Measurements from ENCODE around the gene ARL6IP4. TPM values are rescaled to one million over a fixed set of nuclear protein-coding genes. Genes with fewer than 3 reads are reported as not detected.
A peak's percentile ranks its signal among the peaks of the same experiment; 100 is the strongest.

The ARL6IP4 gene
- total RNA-seq, 1 experiment from 2014 or later, result 133 TPM

DNA sequence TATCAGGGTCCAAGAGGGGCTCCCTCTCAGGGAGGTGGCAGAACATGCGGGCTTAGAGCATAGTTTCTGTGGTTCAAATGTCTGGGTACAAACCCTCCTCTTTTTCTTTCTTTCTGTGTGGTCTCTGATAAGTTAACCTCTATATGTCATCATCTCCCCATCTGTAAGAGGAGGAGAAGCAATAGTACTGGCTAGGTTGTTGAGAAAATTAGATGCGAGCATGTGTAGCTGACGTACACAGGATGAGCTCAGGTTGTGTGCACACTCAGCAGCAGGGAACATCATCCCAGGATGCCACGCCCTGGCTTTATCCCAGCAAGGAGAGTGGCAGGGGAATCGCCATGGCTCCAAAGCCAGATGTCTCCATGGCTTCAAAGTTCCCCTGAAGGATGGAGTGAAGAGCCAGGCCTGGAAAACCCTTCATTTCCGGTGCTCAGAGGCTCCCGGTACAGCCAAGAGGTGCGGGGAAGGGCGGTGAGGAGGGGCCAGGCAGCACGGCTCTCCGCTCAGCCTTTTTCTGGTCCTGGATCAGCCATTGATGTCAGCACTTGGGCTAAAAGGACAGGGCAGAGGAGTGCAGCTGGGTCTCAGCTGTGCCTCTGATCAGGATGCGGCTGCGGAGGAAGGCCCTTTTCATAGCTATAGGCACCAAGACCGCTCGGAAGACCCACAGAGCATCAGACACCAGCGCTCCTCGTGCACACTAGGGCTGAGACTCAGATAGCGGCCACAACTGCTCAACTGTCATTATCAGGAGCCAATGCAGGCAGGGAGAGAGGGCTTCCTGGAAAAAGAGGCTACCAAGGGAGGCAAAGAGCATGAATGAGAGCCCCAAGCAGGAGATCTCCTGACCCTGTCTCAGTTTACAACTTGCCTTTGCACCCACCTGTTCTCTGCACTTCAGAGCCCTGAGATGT, 41.5 kb downstream of the ARL6IP4 start:
- peaks cover 4% of the 10 kb centered on the region; the same call in 1 of the 2 replicates for H3K4me1 Mint-ChIP-seq
- DNase-seq (ENCODE audit: low spot score) (no peak), ATAC-seq (no peak)
- TF ChIP-seq, protein P1, sequence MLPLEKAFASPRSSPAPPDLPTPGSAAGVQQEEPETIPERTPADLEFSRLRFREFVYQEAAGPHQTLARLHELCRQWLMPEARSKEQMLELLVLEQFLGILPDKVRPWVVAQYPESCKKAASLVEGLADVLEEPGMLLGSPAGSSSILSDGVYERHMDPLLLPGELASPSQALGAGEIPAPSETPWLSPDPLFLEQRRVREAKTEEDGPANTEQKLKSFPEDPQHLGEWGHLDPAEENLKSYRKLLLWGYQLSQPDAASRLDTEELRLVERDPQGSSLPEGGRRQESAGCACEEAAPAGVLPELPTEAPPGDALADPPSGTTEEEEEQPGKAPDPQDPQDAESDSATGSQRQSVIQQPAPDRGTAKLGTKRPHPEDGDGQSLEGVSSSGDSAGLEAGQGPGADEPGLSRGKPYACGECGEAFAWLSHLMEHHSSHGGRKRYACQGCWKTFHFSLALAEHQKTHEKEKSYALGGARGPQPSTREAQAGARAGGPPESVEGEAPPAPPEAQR (CRISPR knock-in tag; IDR thresholded peaks at IDR 0.05), result no peak
- TF ChIP-seq, protein P2, sequence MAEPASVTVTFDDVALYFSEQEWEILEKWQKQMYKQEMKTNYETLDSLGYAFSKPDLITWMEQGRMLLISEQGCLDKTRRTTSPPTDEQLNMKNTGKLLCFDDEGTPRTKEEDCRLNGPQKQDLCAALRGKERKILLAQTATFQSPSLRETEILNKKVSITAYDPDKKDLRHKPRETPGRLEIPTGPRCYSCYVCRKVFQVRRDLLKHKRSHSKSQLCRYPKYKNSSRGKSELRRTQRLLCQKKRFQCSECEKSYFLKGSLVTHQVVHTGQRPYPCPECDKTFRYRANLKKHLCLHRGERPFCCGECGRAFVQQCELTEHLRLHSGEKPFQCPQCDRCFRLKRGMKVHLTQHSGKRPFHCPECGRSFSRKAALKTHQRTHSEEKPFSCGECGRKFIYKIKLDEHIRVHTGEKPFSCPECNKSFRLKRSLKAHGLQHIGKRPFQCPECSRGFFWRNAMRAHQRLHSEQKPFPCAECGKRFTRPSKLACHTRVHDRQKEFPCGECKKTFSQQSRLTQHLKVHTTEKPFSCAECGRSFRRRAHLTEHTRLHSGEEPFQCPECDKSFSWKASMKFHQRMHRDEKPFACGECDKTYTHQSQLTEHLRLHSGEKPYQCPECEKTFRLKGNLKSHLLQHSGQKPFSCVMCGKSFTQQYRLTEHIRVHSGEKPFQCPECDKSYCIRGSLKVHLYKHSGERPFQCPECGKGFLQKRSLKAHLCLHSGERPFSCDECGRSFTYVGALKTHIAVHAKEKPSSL (CRISPR knock-in tag; conservative IDR thresholded peaks at IDR 0.05), result no peak
- no peak for TF ChIP-seq ZBTB21 (CRISPR knock-in tag; IDR thresholded peaks at IDR 0.05; ENCODE audit: borderline replicate concordance)
- TF ChIP-seq TP53 (CRISPR knock-in tag; IDR thresholded peaks at IDR 0.05), result no peak
- no peak for TF ChIP-seq CBFB (CRISPR knock-in tag; IDR thresholded peaks at IDR 0.05; ENCODE audit: low read depth)
- TF ChIP-seq HMGA2 (CRISPR knock-in tag; IDR thresholded peaks at IDR 0.05), result no peak
- TF ChIP-seq FOXJ3 (CRISPR knock-in tag; IDR thresholded peaks at IDR 0.05; ENCODE audit: borderline replicate concordance), result no peak
- H3K36me3 Mint-ChIP-seq, result no peaks in the 10 kb centered on the region
- peak overlapping the region; percentile 80 for H3K27ac Mint-ChIP-seq
- CTCF ChIA-PET, result interaction anchor here (1.0 to 2.1 kb wide), 3 partner anchors 21 to 216 kb away, joined by 3 to 9 read pairs (median 3); no protein-coding TSS in a partner anchor
- H3K4me3 Mint-ChIP-seq, result no peak overlapping the region
- POLR2A ChIA-PET, result interaction anchor here (0.5 kb wide), 1 partner anchor 210 kb away, joined by 3 read pairs; no protein-coding TSS in a partner anchor
- no peaks in the 10 kb centered on the region for H3K27me3 Mint-ChIP-seq (ENCODE audit: low read depth)
- no peaks in the 10 kb centered on the region for H3K9me3 Mint-ChIP-seq

DNA sequence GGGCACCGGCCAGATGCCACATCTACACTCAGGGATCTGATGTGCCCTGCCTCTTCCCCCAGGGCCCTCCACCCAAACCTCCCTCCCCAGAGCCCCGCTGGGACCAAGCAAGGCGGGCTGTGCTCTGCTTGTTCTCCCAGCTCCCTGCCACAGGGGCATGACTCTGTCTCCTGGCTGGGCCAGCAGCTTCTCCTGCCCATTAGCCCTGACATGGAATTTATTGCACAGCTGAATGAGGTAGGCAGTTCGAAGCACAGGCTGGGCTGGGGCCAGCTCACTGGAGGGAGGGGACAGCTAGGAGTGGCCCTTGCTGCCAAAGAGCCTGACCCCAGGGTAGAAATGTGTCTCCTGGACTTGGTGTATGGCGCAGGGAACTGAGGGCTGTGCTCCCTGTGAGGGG, 42.4 kb downstream of the ARL6IP4 start:
- H3K27me3 Mint-ChIP-seq (ENCODE audit: low read depth), result no peaks in the 10 kb centered on the region
- H3K36me3 Mint-ChIP-seq, result no peaks in the 10 kb centered on the region
- ATAC-seq (no peak), DNase-seq (ENCODE audit: low spot score) (no peak)
- no peak overlapping the region for H3K4me3 Mint-ChIP-seq
- no peaks in the 10 kb centered on the region for H3K9me3 Mint-ChIP-seq
- ChIA-PET CTCF (interaction anchor here (2.1 kb wide), 1 partner anchor 215 kb away, joined by 9 read pairs; no protein-coding TSS in a partner anchor), POLR2A (no interaction called here)
- TF ChIP-seq JAZF1 (CRISPR knock-in tag; IDR thresholded peaks at IDR 0.05) (no peak), ATF1 (CRISPR knock-in tag; IDR thresholded peaks at IDR 0.05) (no peak), ETV6 (CRISPR knock-in tag; IDR thresholded peaks at IDR 0.05) (no peak), ZNF423 (CRISPR knock-in tag; IDR thresholded peaks at IDR 0.05) (no peak), MYBL2 (CRISPR knock-in tag; IDR thresholded peaks at IDR 0.05) (no peak)
- TF ChIP-seq, protein P3, sequence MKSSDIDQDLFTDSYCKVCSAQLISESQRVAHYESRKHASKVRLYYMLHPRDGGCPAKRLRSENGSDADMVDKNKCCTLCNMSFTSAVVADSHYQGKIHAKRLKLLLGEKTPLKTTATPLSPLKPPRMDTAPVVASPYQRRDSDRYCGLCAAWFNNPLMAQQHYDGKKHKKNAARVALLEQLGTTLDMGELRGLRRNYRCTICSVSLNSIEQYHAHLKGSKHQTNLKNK (CRISPR knock-in tag; IDR thresholded peaks at IDR 0.05), result no peak
- TF ChIP-seq, protein P4, sequence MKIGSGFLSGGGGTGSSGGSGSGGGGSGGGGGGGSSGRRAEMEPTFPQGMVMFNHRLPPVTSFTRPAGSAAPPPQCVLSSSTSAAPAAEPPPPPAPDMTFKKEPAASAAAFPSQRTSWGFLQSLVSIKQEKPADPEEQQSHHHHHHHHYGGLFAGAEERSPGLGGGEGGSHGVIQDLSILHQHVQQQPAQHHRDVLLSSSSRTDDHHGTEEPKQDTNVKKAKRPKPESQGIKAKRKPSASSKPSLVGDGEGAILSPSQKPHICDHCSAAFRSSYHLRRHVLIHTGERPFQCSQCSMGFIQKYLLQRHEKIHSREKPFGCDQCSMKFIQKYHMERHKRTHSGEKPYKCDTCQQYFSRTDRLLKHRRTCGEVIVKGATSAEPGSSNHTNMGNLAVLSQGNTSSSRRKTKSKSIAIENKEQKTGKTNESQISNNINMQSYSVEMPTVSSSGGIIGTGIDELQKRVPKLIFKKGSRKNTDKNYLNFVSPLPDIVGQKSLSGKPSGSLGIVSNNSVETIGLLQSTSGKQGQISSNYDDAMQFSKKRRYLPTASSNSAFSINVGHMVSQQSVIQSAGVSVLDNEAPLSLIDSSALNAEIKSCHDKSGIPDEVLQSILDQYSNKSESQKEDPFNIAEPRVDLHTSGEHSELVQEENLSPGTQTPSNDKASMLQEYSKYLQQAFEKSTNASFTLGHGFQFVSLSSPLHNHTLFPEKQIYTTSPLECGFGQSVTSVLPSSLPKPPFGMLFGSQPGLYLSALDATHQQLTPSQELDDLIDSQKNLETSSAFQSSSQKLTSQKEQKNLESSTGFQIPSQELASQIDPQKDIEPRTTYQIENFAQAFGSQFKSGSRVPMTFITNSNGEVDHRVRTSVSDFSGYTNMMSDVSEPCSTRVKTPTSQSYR (CRISPR knock-in tag; IDR thresholded peaks at IDR 0.05), result no peak
- TF ChIP-seq, protein P5, sequence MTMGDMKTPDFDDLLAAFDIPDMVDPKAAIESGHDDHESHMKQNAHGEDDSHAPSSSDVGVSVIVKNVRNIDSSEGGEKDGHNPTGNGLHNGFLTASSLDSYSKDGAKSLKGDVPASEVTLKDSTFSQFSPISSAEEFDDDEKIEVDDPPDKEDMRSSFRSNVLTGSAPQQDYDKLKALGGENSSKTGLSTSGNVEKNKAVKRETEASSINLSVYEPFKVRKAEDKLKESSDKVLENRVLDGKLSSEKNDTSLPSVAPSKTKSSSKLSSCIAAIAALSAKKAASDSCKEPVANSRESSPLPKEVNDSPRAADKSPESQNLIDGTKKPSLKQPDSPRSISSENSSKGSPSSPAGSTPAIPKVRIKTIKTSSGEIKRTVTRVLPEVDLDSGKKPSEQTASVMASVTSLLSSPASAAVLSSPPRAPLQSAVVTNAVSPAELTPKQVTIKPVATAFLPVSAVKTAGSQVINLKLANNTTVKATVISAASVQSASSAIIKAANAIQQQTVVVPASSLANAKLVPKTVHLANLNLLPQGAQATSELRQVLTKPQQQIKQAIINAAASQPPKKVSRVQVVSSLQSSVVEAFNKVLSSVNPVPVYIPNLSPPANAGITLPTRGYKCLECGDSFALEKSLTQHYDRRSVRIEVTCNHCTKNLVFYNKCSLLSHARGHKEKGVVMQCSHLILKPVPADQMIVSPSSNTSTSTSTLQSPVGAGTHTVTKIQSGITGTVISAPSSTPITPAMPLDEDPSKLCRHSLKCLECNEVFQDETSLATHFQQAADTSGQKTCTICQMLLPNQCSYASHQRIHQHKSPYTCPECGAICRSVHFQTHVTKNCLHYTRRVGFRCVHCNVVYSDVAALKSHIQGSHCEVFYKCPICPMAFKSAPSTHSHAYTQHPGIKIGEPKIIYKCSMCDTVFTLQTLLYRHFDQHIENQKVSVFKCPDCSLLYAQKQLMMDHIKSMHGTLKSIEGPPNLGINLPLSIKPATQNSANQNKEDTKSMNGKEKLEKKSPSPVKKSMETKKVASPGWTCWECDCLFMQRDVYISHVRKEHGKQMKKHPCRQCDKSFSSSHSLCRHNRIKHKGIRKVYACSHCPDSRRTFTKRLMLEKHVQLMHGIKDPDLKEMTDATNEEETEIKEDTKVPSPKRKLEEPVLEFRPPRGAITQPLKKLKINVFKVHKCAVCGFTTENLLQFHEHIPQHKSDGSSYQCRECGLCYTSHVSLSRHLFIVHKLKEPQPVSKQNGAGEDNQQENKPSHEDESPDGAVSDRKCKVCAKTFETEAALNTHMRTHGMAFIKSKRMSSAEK (CRISPR knock-in tag; IDR thresholded peaks at IDR 0.05; ENCODE audit: borderline replicate concordance), result no peak
- TF ChIP-seq, protein P6, sequence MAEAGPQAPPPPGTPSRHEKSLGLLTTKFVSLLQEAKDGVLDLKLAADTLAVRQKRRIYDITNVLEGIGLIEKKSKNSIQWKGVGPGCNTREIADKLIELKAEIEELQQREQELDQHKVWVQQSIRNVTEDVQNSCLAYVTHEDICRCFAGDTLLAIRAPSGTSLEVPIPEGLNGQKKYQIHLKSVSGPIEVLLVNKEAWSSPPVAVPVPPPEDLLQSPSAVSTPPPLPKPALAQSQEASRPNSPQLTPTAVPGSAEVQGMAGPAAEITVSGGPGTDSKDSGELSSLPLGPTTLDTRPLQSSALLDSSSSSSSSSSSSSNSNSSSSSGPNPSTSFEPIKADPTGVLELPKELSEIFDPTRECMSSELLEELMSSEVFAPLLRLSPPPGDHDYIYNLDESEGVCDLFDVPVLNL (CRISPR knock-in tag; IDR thresholded peaks at IDR 0.05; ENCODE audit: borderline replicate concordance, low read depth), result no peak
- no peak overlapping the region for H3K27ac Mint-ChIP-seq
- peaks cover 5% of the 10 kb centered on the region; the same call in 1 of the 2 replicates for H3K4me1 Mint-ChIP-seq

Data from WTC11 (cell line).